Measurements from ENCODE around the gene AADAT. TPM values are rescaled to one million over a fixed set of nuclear protein-coding genes. Genes with fewer than 3 reads are reported as not detected.

The AADAT gene
- total and polyA plus RNA-seq, 11 donors: 0.53 to 3.3 (median 1.5) TPM

DNA sequence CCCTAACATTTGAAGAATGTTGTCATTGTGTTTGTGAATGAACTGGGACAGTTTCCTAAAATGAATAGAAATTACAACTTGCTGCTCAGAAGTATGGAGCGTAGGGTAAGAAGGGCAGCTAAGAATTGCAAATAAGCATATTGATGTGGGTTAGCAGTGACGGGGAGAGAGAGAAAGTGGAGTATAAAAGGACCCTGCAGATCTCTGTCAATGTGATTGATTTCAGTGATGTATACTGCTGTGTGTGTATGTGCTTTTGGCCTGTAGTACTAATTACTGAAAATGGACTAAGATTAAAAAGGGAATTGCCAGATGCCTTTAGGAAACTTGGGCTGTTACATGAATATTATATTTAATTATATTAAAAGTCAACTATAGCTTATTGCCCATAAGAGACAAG lies 55.8 kb downstream of the AADAT start:
- DNase-seq (no peak), ATAC-seq (no peak)
- Histone ChIP-seq H3K4me3 (no peak overlapping the region), H3K9me3 (no peaks in the 10 kb centered on the region), H3K27me3 (peaks cover 0 to 4% (median 0%) of the 10 kb centered on the region in 9 donors), H3K36me3 (no peaks in the 10 kb centered on the region), H3K27ac (no peak overlapping the region), H3K4me1 (peaks cover 0 to 7% (median 0%) of the 10 kb centered on the region in 12 donors)
- TF ChIP-seq POLR2A (IDR thresholded peaks at IDR 0.05): no peak
- TF ChIP-seq, protein P1, sequence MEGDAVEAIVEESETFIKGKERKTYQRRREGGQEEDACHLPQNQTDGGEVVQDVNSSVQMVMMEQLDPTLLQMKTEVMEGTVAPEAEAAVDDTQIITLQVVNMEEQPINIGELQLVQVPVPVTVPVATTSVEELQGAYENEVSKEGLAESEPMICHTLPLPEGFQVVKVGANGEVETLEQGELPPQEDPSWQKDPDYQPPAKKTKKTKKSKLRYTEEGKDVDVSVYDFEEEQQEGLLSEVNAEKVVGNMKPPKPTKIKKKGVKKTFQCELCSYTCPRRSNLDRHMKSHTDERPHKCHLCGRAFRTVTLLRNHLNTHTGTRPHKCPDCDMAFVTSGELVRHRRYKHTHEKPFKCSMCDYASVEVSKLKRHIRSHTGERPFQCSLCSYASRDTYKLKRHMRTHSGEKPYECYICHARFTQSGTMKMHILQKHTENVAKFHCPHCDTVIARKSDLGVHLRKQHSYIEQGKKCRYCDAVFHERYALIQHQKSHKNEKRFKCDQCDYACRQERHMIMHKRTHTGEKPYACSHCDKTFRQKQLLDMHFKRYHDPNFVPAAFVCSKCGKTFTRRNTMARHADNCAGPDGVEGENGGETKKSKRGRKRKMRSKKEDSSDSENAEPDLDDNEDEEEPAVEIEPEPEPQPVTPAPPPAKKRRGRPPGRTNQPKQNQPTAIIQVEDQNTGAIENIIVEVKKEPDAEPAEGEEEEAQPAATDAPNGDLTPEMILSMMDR (IDR thresholded peaks at IDR 0.05): no peak
- intact Hi-C loops (cut with DNase I): loop anchor here in 2 of 10 donors (10.0 kb wide), 1 partner anchor 419 kb away; the partner anchor contains the start of gene NEK1 (in 2 of the 2)
- 89 to 93% (median 92%) methylated on average over 2 of the region's 2 CpGs for WGBS, 4 donors

DNA sequence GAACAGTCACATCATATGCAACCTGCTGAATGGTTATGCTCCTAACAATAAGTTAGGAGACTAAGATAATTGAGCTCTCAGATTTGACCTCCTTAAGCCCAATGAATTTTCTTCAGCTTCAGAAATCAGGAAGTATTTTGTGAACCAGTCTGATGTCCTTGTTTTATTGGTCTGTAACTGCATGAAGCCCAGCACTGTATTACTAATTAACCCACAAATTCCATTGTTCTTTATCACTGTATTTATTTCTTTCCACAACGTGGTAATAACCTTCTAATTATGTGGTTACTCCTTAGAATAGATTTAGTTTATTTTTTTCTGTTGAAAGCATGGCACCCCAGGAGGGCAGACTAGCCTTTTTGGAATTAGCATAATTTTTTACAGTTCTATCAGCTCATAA lies 59.6 kb downstream of the AADAT start:
- no peak overlapping the region for H3K27ac ChIP-seq
- 49 to 56% (median 53%) methylated on average over 1 of the region's 1 CpG for WGBS, 4 donors
- H3K27me3 ChIP-seq: peaks cover 0 to 26% (median 0%) of the 10 kb centered on the region in 9 donors
- ATAC-seq (no peak), DNase-seq (no peak)
- H3K4me3 ChIP-seq: no peak overlapping the region
- TF ChIP-seq, protein P1 (IDR thresholded peaks at IDR 0.05): no peak
- TF ChIP-seq POLR2A (IDR thresholded peaks at IDR 0.05): no peak
- H3K36me3 ChIP-seq: no peaks in the 10 kb centered on the region
- intact Hi-C loops (cut with DNase I): loop anchor here in 2 of 10 donors (10.0 kb wide), 1 partner anchor 415 kb away; the partner anchor contains the start of gene NEK1 (in 2 of the 2)
- peaks cover 0 to 15% (median 5%) of the 10 kb centered on the region in 12 donors for H3K4me1 ChIP-seq
- H3K9me3 ChIP-seq: no peaks in the 10 kb centered on the region

DNA sequence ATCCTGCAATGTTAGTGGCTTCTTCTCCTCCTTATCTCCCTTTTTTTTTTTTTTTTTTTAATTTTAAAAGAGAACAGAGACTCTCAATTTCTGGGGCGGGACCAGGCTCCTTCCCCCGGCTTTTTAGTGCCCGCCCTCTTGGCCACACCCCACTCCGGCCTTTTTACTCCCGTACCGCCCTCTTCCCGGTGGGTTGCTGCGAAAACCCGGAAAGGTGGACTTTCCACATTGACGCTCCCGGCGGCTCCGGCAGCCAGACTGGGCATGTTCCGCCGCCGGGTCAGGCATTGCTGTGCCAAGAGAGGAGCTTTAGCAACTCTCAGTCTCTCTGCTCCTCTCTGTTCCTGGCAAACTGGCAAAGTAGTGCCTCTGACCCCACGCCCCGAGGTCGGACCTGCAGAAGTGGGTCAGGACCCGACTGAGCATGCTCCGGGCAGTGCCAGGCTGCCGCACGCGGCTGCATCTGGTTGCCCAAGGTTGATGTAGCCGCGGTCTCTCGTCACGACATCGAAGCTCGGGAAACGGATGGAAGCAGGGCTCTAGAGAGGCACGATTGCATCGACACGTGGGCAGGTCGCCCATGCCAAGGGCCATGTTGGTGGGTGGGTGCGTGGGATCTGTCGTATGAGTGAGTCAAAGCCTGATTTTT lies 62.5 kb downstream of the AADAT start:
- H3K27ac ChIP-seq: peak overlapping the region in 10 of 12 donors; percentile 85 to 93 (median 89)
- peak overlapping the region; percentile 75 to 99 (median 92) for H3K4me3 ChIP-seq
- 3 to 5% (median 4%) methylated on average over 30 to 37 of the region's 37 CpGs for WGBS, 4 donors
- H3K36me3 ChIP-seq: no peaks in the 10 kb centered on the region
- peaks cover 0 to 26% (median 0%) of the 10 kb centered on the region in 9 donors for H3K27me3 ChIP-seq
- peak; percentile 93 to 97 (median 94) for ATAC-seq
- TF ChIP-seq, protein P1 (IDR thresholded peaks at IDR 0.05): no peak
- TF ChIP-seq POLR2A (IDR thresholded peaks at IDR 0.05): peak in 1 of 2 donors; percentile 15
- peak; percentile 95 to 97 (median 95) for DNase-seq
- intact Hi-C loops (cut with DNase I): loop anchor here in 7 of 10 donors (2.0 to 10.0 kb wide), 5 partner anchors 265 to 423 kb away; partner anchors contain the start of genes NEK1 (in 4 of the 7) and CLCN3 (in 1 of the 7)
- H3K9me3 ChIP-seq: no peaks in the 10 kb centered on the region
- peaks cover 0 to 15% (median 5%) of the 10 kb centered on the region in 12 donors for H3K4me1 ChIP-seq
